DMS 273 (cell line): ENCODE results near the gene RGL3.
"Not testable (repeated sequence)": the region's sequence is repeated elsewhere in the genome, so short reads cannot be mapped to it uniquely, and the experiment has no call there.

Source experiments
- DNase-seq: peaks from one replicate; lab custom pipeline; 2025; ENCODE audit not compliant: unreplicated experiment; lab: John Stamatoyannopoulos, UW

RGL3 gene

DNA sequence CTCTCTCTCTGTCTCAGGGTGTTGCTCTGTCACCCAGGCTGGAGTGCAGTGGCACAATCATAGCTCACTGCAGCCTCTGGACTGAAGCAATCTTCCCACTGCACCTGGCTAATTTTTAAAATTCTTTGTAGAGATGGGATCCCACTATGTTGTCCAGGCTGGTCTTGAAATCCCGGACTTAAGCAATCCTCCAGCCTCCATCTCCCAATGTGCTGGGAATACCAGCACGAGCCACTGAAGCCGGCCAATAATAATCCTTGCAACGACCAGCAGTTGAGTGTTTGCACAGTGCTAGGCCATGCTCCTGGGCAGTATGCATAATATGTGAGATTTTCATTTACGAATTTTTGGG, 34.4 kb downstream of the RGL3 start:
- DNase-seq, result no peak

DNA sequence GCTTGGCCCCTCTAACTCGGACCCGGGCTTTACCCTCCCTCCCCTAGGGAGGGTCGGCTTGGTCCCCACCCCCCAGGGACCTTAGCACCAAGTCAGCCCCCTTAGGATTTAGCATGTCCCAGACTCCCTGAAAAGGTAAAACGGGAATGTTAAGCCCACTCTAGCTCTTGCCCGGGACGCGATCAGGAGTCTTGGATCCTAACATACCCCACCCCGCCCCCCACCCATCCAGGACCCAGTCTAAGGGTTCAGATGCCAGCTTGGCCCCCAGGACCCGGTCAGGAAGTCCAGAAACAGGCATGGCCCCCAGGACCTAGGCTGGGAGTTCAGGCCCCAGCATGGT, 35.4 kb downstream of the RGL3 start:
- no peak for DNase-seq

DNA sequence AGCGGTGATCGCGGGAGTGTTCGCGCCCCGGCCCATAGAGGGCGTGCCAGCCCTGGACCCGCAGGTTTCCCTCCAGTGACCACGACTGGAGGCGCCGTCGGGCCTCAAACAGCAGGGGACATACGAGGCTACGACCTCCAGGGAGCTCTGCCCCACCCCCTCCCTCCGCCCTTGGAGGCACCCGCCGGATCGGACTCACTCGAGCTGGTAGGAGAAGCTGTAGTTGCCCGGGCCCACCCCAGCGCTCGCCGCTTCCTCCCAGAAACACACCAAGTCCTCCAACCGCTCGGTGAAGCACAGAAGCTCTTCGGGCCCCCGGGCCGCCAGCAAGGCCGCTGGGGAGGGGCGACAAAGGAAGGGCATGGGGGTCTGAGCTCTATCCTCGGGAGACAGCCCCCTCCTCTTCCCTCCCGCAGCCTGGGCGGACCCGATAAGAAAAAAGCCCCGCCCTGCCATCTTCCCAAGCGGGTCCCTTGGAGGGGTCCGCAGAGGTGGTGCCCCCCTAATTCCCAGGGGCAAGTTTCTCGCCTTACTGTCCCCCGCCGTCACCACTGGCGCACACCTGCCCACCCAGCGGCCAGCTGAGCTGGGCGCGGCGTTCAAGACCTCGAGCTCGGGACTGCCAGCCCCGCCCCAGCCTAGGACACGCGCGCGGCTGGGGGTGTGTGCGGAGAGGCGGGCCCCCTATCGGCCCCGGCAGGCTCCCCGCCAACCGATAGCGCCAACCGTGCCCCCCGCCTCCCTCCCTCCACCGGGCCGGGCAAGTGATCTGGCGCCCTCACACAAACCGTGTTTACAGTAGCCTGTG, 36.0 kb downstream of the RGL3 start:
- DNase-seq, result peak; percentile 72

DNA sequence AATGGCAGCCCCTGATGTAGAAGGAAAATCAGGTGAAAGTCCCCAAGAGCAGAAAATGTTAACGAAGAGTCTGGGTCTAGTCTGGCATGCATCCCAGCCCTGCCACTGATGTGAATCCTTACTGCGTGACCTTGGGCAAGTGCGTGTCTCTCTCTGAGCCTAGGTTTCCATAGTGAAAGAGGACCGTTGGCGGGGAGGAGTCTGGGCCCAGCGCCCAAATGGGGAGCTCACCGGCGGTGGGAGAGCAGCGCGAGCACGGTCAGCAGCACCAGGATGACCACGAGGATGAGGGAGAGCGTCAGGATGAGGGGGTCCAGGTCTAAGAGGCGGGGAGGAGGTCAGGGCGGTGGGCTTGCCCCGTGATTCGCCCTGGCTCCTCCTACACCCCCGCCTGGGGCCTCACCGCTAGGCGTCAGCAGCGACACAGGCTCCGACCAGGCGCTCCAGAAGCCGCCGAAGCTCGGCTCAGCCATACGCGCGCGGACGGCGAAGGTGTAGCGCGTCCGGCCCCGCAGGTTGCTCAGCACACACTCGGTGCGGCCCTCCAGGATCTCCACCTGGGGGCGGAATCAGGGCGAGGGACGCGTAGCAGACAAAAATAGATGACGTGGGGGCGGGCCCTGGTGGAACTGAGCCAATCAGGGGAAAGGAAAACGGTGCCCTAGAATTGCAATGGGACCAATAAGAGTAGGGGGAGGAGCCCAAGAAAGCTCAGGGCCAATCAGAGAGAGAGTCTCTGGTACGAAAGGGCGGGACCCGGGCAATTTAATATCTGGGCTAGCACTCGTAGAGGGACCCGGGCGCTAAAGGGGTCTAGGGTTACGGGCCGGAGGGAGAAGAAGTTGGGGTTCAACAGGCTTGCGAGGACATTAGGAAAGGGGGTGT, 38.2 kb downstream of the RGL3 start:
- DNase-seq, result peak; percentile 98

- DNase-seq, result no peak
Measured at GRCh38 chr19:11379857-11380350, 39.2 kb downstream of the RGL3 start.

GRCh38 chr19:11379269-11379845, 39.8 kb downstream of the RGL3 start:
- DNase-seq, result not testable (repeated sequence)

- DNase-seq, result peak; percentile 64
Measured at GRCh38 chr19:11378319-11379189, 40.6 kb downstream of the RGL3 start.

DNA sequence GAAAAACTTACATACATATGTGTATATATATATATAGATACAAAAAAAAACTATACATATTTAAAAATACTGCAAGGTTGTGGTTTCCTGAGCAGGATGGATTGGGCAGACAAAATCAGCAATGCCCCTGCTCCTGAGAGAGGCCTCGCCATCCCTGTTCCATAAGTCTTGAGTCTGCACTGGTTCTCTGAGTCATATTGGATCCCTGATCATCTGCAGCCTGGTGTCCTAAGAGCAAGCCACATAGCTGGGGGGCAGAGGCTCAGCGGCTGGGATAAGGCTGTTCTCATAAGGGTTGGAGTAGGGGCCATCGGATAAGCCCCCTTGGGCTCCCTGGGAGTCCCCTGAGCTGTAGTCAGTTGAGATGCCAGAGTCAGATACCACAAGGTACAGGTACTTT, 41.4 kb downstream of the RGL3 start:
- DNase-seq, result no peak

- peak; percentile 51 for DNase-seq
Measured at GRCh38 chr19:11377237-11377636, 41.9 kb downstream of the RGL3 start.

- DNase-seq, result peak; percentile 82
Measured at GRCh38 chr19:11375143-11375948, 43.8 kb downstream of the RGL3 start.

DNA sequence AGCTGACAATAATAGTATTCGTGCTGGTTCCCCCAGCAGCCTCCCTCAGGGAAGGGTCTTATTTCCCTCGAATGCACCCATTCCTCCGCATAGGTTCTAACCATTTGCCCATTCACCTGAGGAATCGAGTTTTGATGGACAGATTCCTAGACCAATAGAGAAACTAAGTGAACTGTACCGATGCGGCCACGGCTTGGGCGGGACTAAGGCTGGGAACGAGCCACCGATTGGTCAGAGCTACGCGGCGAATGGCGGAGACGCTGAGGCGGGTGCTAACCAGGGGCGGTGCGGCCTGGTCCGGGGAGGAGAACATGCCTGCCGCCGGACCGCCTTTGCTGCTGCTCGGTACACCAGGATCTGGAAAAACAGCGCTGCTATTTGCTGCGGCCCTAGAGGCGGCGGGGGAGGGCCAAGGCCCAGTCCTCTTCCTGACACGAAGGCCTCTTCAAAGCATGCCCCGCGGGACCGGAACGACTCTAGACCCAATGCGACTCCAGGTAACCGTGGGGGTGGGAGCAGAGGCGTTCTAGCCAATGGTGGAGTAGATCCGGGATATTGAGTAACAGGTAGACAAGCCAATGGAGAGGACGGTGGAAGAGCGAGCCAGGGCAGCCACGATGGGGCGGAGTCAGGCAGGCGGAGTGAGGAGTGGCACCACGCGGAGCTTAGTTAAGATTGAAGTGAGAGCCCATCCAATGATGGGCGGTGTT, 44.5 kb downstream of the RGL3 start, which contains the start of gene SWSAP1:
TSS of gene SWSAP1 (plus strand) at position 234 of the 710 bp plus-strand sequence. CDS start at position 249, 15 bp downstream.
- DNase-seq, result peak; percentile 100

GRCh38 chr19:11373885-11374432, 45.2 kb downstream of the RGL3 start:
- no peak for DNase-seq

DNA sequence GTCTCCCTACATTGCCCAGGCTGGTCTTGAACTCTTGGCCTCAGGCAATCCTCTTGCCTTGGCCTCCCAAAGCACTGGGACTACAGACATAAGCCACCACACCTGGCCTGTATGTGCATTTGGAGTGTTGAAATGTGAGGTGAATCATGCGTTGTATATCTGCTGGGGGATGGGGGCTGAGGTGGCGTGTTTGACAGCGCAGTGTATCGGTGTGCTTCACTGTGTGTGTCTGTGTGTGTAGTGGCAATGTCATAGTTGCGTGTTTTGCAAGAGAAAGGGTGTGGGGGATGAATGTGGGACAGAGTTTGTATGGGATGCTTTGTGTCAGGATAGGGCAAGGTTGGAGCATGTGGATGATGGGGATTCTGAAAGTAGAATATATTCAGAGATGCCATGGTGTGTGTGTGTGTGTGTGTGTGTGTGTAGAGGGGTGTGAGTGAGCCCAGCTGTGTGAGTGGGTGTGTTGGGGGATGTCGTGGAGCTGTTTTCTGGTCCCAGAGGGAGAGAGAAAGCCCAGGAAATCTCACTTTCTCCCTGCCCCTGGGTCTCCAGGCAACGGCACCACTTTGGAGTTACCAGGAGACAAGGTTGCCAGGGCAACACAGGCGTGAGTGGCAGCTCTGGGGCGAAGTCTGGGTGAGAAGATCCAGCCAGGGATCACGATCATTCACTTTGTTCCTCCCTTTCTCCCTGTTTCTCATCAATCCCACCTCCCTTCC, 45.8 kb downstream of the RGL3 start:
- DNase-seq, result peak; percentile 90

DNA sequence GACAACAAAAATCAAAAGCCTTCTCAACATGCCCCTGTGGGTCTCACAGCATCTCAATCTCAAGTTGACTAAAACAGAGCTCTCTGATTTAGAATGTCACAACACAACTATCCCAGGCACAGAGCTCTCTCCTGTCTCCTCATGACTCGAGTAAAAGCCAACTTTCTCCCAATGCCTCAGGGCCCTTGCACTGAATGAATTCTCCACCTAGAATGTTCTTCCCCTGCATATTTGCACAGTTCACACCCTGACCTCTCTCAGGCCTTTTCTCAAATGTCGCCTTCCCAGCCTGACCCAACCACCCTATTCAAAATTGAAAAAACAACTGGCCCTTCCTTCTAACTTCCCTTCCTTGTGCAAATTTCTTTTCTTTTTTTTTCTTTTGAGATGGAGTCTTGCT, 48.4 kb downstream of the RGL3 start:
- no peak for DNase-seq

DNA sequence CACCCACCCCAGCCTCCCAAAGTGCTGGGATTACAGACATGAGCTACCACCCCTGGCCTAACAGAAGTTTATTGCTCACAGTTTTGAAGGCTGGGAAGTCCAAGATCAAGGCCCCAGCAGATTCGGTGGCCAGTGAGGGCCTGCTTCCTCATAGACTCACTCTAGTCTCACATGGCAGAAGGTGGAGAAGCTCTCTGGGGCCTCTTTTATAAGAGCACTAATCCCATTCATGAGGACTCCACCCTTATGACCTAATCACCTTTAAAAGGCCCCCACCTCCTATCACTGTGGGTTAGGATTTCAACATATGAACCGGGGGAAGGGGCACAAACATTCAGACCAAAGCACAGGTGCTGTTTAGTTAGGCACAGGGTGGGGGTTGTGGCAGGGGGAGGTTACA, 51.6 kb downstream of the RGL3 start:
- DNase-seq, result no peak

DNA sequence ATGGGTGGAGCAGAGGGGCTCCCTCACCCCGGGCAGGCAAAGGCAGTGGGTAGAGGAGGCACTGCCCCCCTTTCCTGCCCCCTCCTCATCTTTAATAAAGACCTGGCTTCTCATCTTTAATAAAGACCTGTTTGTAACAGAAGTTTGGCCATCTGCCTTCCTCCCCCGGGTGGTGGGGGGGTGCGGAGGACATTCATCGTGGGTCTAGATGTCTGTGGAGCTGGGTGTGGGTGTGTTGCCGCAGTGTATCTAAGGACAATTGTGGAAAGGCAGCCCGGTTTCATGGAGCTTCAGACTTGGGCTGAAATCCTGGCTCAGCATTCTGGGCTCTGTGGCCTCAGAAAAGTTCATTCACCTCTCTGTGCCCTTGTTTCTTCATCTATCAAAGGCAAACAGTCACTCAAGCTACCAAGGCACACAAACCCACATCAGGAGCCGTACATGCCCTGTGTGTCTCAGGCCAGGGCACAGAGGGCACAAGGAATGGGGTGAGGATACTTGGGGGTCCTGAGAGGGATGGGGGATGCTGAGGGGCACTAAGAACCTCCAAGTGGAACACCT, 53.5 kb downstream of the RGL3 start:
- peak; percentile 33 for DNase-seq

DNA sequence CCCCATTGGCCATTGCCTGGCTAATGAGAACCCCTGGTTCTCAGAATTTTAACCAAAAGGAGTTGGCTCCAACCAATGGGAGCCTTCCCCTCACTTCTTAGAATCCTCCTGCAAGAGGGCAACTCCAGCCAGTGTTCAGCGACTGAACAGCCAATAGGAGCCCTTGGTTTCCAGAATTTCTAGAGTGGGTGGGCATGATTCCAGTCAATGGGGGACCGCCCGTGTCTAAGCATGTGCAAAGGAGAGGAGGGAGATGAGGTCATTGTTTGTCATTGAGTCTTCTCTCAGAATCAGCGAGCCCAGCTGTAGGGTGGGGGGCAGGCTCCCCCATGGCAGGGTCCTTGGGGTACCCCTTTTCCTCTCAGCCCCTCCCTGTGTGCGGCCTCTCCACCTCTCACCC, 54.2 kb downstream of the RGL3 start:
- DNase-seq, result peak; percentile 58
